Stomach smooth muscle (tissue), 2 donors: ENCODE results near the gene PRKCH.

Source experiments
- H3K27ac ChIP-seq: one replicate; pipeline ENCODE4 v1.7.0; 2013; ENCODE audit warnings: mild to moderate bottlenecking, low read length, inconsistent platforms
- H3K27me3 ChIP-seq, 2 donors: one replicate each; pipeline ENCODE4 v1.7.0; 2013; ENCODE audit warnings: low read length in 2 of 2; ENCODE audit not compliant: insufficient read depth in 2 of 2, control insufficient read depth in 1 of 2
- H3K36me3 ChIP-seq, 2 donors: one replicate each; pipeline ENCODE4 v1.7.0; 2013; ENCODE audit warnings: low read length in 2 of 2; ENCODE audit not compliant: control insufficient read depth in 2 of 2, insufficient read depth in 2 of 2
- H3K4me1 ChIP-seq: one replicate; pipeline ENCODE4 v1.7.0; 2013; ENCODE audit warnings: low read length; ENCODE audit not compliant: control insufficient read depth, insufficient read depth
- H3K4me3 ChIP-seq, 2 donors: one replicate each; pipeline ENCODE4 v1.7.0; 2013; ENCODE audit warnings: low read length in 2 of 2
- H3K9ac ChIP-seq, 2 donors: one replicate each; pipeline ENCODE4 v1.7.0; 2013; ENCODE audit warnings: low read length in 2 of 2, mild to moderate bottlenecking in 1 of 2
- H3K9me3 ChIP-seq, 2 donors: one replicate each; pipeline ENCODE4 v1.7.0; 2013; ENCODE audit warnings: low read length in 2 of 2; ENCODE audit not compliant: control insufficient read depth in 2 of 2
- donor health status: healthy.
- donor health status: Pancreatic carcinoma.

The PRKCH gene

GRCh38 chr14:61471297-61472005 lies 150.1 kb downstream of the PRKCH start:
- Histone ChIP-seq H3K4me1 (peaks cover 28% of the 10 kb centered on the region), H3K9ac (peak overlapping the region; percentile 55 to 57), H3K27me3 (peaks cover 0 to 3% of the 10 kb centered on the region in 2 donors), H3K4me3 (peak overlapping the region; percentile 73 to 76), H3K27ac (no peak overlapping the region), H3K36me3 (no peaks in the 10 kb centered on the region), H3K9me3 (no peaks in the 10 kb centered on the region)

- peak overlapping the region; percentile 73 to 76 for H3K4me3 ChIP-seq
- peaks cover 0 to 3% of the 10 kb centered on the region in 2 donors for H3K27me3 ChIP-seq
- no peaks in the 10 kb centered on the region for H3K36me3 ChIP-seq
- H3K9me3 ChIP-seq, result no peaks in the 10 kb centered on the region
- H3K4me1 ChIP-seq, result peaks cover 30% of the 10 kb centered on the region
- no peak overlapping the region for H3K27ac ChIP-seq
- H3K9ac ChIP-seq, result peak overlapping the region; percentile 55 to 57
Observed at GRCh38 chr14:61472011-61472672, 150.8 kb downstream of the PRKCH start.

- H3K27me3 ChIP-seq, result peaks cover 0 to 3% of the 10 kb centered on the region in 2 donors
- H3K27ac ChIP-seq, result no peak overlapping the region
- no peak overlapping the region for H3K9ac ChIP-seq
- peaks cover 33% of the 10 kb centered on the region for H3K4me1 ChIP-seq
- H3K9me3 ChIP-seq, result no peaks in the 10 kb centered on the region
- H3K4me3 ChIP-seq, result no peak overlapping the region
- H3K36me3 ChIP-seq, result no peaks in the 10 kb centered on the region
Observed at GRCh38 chr14:61472801-61473376, 151.5 kb downstream of the PRKCH start.

GRCh38 chr14:61474015-61474414 lies 152.6 kb downstream of the PRKCH start:
- H3K4me3 ChIP-seq, result no peak overlapping the region
- no peaks in the 10 kb centered on the region for H3K36me3 ChIP-seq
- H3K9ac ChIP-seq, result no peak overlapping the region
- peaks cover 34% of the 10 kb centered on the region for H3K4me1 ChIP-seq
- H3K27ac ChIP-seq, result no peak overlapping the region
- no peaks in the 10 kb centered on the region for H3K9me3 ChIP-seq
- peaks cover 0 to 3% of the 10 kb centered on the region in 2 donors for H3K27me3 ChIP-seq

GRCh38 chr14:61474701-61475100 lies 153.3 kb downstream of the PRKCH start:
- no peak overlapping the region for H3K27ac ChIP-seq
- no peak overlapping the region for H3K9ac ChIP-seq
- H3K4me1 ChIP-seq, result peaks cover 31% of the 10 kb centered on the region
- no peaks in the 10 kb centered on the region for H3K36me3 ChIP-seq
- H3K4me3 ChIP-seq, result no peak overlapping the region
- no peaks in the 10 kb centered on the region for H3K9me3 ChIP-seq
- no peaks in the 10 kb centered on the region for H3K27me3 ChIP-seq

- peaks cover 27% of the 10 kb centered on the region for H3K4me1 ChIP-seq
- no peak overlapping the region for H3K27ac ChIP-seq
- no peak overlapping the region for H3K9ac ChIP-seq
- H3K27me3 ChIP-seq, result no peaks in the 10 kb centered on the region
- no peak overlapping the region for H3K4me3 ChIP-seq
- no peaks in the 10 kb centered on the region for H3K9me3 ChIP-seq
- no peaks in the 10 kb centered on the region for H3K36me3 ChIP-seq
Observed at GRCh38 chr14:61475316-61475715, 153.9 kb downstream of the PRKCH start.

- Histone ChIP-seq H3K27me3 (no peaks in the 10 kb centered on the region), H3K27ac (peak overlapping the region; percentile 70), H3K4me3 (no peak overlapping the region), H3K9me3 (no peaks in the 10 kb centered on the region), H3K36me3 (no peaks in the 10 kb centered on the region), H3K4me1 (peaks cover 20% of the 10 kb centered on the region), H3K9ac (peak overlapping the region in 1 of 2 donors; percentile 6)
Observed at GRCh38 chr14:61476105-61476753, 154.8 kb downstream of the PRKCH start.

- Histone ChIP-seq H3K4me3 (no peak overlapping the region), H3K9me3 (no peaks in the 10 kb centered on the region), H3K27ac (peak overlapping the region; percentile 70), H3K4me1 (peaks cover 15% of the 10 kb centered on the region), H3K27me3 (no peaks in the 10 kb centered on the region), H3K9ac (peak overlapping the region in 1 of 2 donors; percentile 23), H3K36me3 (no peaks in the 10 kb centered on the region)
Observed at GRCh38 chr14:61476754-61477410, 155.5 kb downstream of the PRKCH start.

- Histone ChIP-seq H3K9ac (peak overlapping the region in 1 of 2 donors; percentile 23), H3K27ac (peak overlapping the region; percentile 53), H3K4me1 (peaks cover 10% of the 10 kb centered on the region), H3K4me3 (no peak overlapping the region), H3K9me3 (no peaks in the 10 kb centered on the region), H3K36me3 (no peaks in the 10 kb centered on the region), H3K27me3 (no peaks in the 10 kb centered on the region)
Observed at GRCh38 chr14:61477712-61478462, 156.5 kb downstream of the PRKCH start.
